Islet precursor cell (in vitro differentiated cells): Measurements from ENCODE around the gene SEMA4C.

ENCODE experiments used
- DNase-seq: peaks from one replicate; pipeline ENCODE4 v3.0.0-alpha.2; 2018

SEMA4C gene

GRCh38 chr2:96881349-96882195 lies 11.7 kb upstream of the SEMA4C start:
- DNase-seq: peak; percentile 88

GRCh38 chr2:96880891-96881273 lies 11.0 kb upstream of the SEMA4C start:
- DNase-seq: no peak

GRCh38 chr2:96879545-96880040 lies 9.7 kb upstream of the SEMA4C start:
- DNase-seq: no peak

GRCh38 chr2:96878796-96879544 lies 9.1 kb upstream of the SEMA4C start:
- DNase-seq: no peak

- DNase-seq: no peak
These were observed 8.3 kb upstream of the SEMA4C start for GRCh38 chr2:96878171-96878570.

GRCh38 chr2:96877631-96878092 lies 7.8 kb upstream of the SEMA4C start:
- no peak for DNase-seq

- DNase-seq: no peak
These were observed 7.2 kb upstream of the SEMA4C start for GRCh38 chr2:96877042-96877451.

GRCh38 chr2:96876269-96877041 lies 6.6 kb upstream of the SEMA4C start:
- DNase-seq: no peak

- DNase-seq: peak; percentile 75
These were observed 5.8 kb upstream of the SEMA4C start for GRCh38 chr2:96875498-96876268.

- peak; percentile 59 for DNase-seq
These were observed 4.4 kb upstream of the SEMA4C start for GRCh38 chr2:96874198-96874831.

- peak; percentile 65 for DNase-seq
These were observed 3.8 kb upstream of the SEMA4C start for GRCh38 chr2:96873651-96874096.

- DNase-seq: peak; percentile 88
These were observed 2.9 kb upstream of the SEMA4C start for GRCh38 chr2:96872591-96873349.

- DNase-seq: peak; percentile 60
These were observed 861 bp upstream of the SEMA4C start for GRCh38 chr2:96870626-96871255.

- DNase-seq: peak; percentile 81
These were observed 529 bp downstream of the SEMA4C start for GRCh38 chr2:96869281-96869821.

- DNase-seq: peak; percentile 95
These were observed 1.2 kb downstream of the SEMA4C start for GRCh38 chr2:96868555-96869280.

GRCh38 chr2:96867756-96868554 lies 1.9 kb downstream of the SEMA4C start:
- DNase-seq: peak; percentile 53

- DNase-seq: no peak
These were observed 2.7 kb downstream of the SEMA4C start for GRCh38 chr2:96866986-96867755.

GRCh38 chr2:96866586-96866985 lies 3.3 kb downstream of the SEMA4C start:
- no peak for DNase-seq
